GM12865 (cell line): ENCODE results near the gene NFATC1.
A peak's percentile ranks its signal among the peaks of the same experiment; 100 is the strongest.

ENCODE experiments used
- DNase-seq: peaks from one replicate; pipeline ENCODE4 v3.0.0; 2010; ENCODE audit warnings: low read depth
- H3K4me3 ChIP-seq: 2 replicates; pipeline ENCODE4 v1.5.1; 2011; ENCODE audit warnings: mild to moderate bottlenecking, low read depth, low read length, control low read depth
- CTCF ChIP-seq: IDR thresholded peaks from 2 replicates; pipeline ENCODE4 v1.5.1; 2011; ENCODE audit warnings: low read length, control low read depth, low read depth, inconsistent platforms; ENCODE audit not compliant: insufficient read depth; ENCODE audit errors: missing control alignments

The NFATC1 gene

DNA sequence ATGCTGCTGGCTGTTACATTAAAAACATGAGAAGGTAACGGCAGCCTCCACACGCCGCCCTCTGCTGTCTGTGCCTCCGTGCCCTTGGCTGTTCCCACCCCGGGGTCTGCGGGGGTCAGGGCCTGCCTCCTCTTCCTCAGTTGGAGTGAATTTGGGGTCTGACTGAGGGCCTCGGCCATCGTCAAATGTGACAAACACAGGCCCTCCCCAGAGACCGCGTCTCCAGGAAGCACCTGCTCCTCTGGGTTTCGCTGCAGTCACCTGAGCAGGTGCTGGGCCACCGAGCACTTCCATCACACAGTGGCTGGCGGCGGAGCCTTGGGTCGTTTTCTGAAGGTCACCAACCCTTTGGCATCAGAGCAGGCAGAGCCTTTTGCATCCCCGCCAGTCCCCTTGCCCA lies 70.9 kb downstream of the NFATC1 start:
- DNase-seq, result peak; percentile 49
- TF ChIP-seq CTCF, result no peak
- peak overlapping the region; percentile 50; the same call in 1 of the 2 replicates for H3K4me3 ChIP-seq

GRCh38 chr18:79467126-79467525 lies 71.4 kb downstream of the NFATC1 start:
- no peak overlapping the region for H3K4me3 ChIP-seq
- TF ChIP-seq CTCF, result no peak
- DNase-seq, result no peak

- no peak overlapping the region for H3K4me3 ChIP-seq
- DNase-seq, result no peak
- no peak for TF ChIP-seq CTCF
These were observed 72.5 kb downstream of the NFATC1 start for GRCh38 chr18:79468119-79468789.

- no peak overlapping the region for H3K4me3 ChIP-seq
- no peak for TF ChIP-seq CTCF
- no peak for DNase-seq
These were observed 73.6 kb downstream of the NFATC1 start for GRCh38 chr18:79469309-79469708.

DNA sequence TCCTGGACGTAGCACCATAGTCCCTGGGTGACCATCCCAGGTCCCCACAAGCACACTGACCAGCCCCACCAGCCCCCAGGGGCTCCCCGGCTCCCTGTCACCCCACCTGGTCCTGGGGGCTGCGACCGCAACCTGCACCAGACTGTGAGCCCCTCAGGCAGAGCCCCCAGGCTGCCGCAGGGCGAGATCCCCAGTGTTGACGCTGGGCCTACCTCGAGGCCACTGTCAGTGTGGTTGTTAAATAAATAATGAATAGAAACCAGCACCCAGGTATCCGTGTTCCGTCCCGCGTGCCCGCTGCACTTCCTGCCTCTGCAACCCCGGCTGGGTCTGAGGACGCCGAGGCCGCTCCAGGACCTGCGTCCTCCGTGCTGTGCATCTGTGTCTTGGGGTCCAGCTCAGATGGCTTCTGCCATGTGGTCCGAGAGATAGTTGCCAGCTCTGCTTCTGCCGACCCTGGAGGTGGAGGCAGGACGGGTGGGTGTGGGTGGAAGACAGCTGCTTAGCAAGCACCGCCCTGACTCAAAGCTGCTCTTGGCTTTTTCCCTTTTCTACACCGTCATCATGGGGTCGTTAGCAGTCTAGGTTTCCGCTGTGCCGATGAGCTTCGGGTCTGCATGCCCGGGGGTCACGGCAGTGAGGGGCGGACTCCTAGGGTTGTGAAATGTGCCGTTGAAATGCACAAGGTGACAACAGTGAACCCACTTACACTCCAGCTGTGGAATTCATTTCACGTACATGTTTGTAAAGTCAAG lies 74.2 kb downstream of the NFATC1 start:
- DNase-seq, result no peak

GRCh38 chr18:79470547-79470946 lies 74.8 kb downstream of the NFATC1 start:
- no peak for DNase-seq
- no peak for TF ChIP-seq CTCF
- no peak overlapping the region for H3K4me3 ChIP-seq

More for the DNA sequence above, 74.2 kb downstream of the NFATC1 start:
- H3K4me3 ChIP-seq, result no peak overlapping the region
- no peak for TF ChIP-seq CTCF
